Hepatocyte (in vitro differentiated cells): ENCODE results near the gene SLC22A31.

Experiments used
- CTCF ChIP-seq: fragments of 200-600 bp; sonication (generic); IDR thresholded peaks from 2 replicates; pipeline ENCODE4 v1.5.1; 2016; ENCODE audit warnings: antibody characterized with exemption, mild to moderate bottlenecking; ENCODE audit not compliant: poor library complexity
- EZH2 ChIP-seq: fragments of 200-600 bp; sonication (generic); IDR thresholded peaks from 2 replicates; pipeline ENCODE4 v1.6.1; 2016; ENCODE audit warnings: antibody characterized with exemption, mild to moderate bottlenecking, borderline replicate concordance

GRCh38 chr16:89187770-89188392 is 12.5 kb downstream of the SLC22A31 start:
- no peak for TF ChIP-seq CTCF
- TF ChIP-seq EZH2 = no peak
